GM12891 (cell line): Measurements from ENCODE around the gene IL25.
"Not testable (repeated sequence)": the region's sequence is repeated elsewhere in the genome, so short reads cannot be mapped to it uniquely, and the experiment has no call there.

Source experiments
- DNase-seq: peaks from one replicate; pipeline ENCODE4 v3.0.0; 2011; ENCODE audit warnings: low spot score; ENCODE audit not compliant: insufficient read length
- FAIRE-seq: peaks from 2 replicates; lab custom pipeline; 2011; peaks lifted over from hg19 to GRCh38; lab: Jason Lieb, UNC
- PAX5 ChIP-seq: IDR thresholded peaks from 2 replicates; pipeline ENCODE4 v1.6.1; 2011; ENCODE audit warnings: low read length, moderate library complexity, mild to moderate bottlenecking; ENCODE audit not compliant: insufficient read depth, severe bottlenecking
- POLR2A ChIP-seq: IDR thresholded peaks from 2 replicates; pipeline ENCODE4 v1.6.1; 2011; ENCODE audit warnings: low read depth, low read length, control low read depth
- POLR2AphosphoS5 ChIP-seq: IDR thresholded peaks from 2 replicates; pipeline ENCODE4 v1.6.1; 2011; ENCODE audit warnings: low read depth, low read length, control low read depth
- POU2F2 ChIP-seq: IDR thresholded peaks from 2 replicates; pipeline ENCODE4 v1.6.1; 2011; ENCODE audit warnings: low read depth, mild to moderate bottlenecking, control low read depth, low read length, moderate library complexity
- SPI1 ChIP-seq: IDR thresholded peaks from 2 replicates; pipeline ENCODE4 v1.6.1; 2011; ENCODE audit warnings: low read depth, low read length, control low read depth
- TAF1 ChIP-seq: IDR thresholded peaks from 2 replicates; pipeline ENCODE4 v1.6.1; 2011; ENCODE audit warnings: low read depth, low read length, control low read depth

Gene IL25

DNA sequence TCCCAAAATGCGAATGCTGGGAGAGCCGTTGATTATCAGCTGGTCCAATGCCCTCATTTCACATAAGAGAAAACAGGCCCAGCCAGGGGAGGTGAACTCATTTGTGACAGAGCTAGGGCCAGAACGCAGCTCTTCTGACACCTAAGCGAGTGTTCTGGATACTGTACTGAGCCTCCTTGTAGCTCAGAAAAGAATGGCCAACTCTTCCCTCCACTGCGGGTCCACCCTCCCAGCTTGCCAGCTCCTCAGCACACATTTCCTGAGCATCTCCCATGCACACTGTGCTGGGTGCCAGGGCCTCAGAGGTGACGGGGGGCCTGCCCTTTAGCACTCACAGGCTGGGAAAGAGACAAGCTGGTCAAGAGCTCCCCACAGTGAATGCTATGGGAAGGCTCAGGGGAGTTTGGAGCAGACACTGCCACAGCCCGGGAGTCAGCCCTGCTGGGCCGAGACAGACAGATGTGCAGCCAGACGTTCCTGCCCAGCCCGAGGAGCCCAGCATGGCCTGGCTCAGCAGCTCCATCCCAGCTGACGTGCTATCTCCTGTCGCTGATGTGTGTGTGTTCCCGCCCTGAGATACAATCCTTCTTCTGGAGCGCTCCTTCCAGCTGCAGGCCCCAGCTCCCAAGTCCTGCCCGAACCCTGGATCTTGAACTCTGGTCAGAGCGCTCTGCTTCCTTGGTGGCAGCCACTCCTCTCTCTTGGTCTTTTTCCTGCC, 7.7 kb downstream of the IL25 start:
- FAIRE-seq (no peak), DNase-seq (no peak)
- TF ChIP-seq PAX5, result no peak
- TF ChIP-seq TAF1, result no peak
- TF ChIP-seq POLR2AphosphoS5, result no peak
- TF ChIP-seq SPI1, result no peak
- TF ChIP-seq POU2F2, result no peak
- no peak for TF ChIP-seq POLR2A

DNA sequence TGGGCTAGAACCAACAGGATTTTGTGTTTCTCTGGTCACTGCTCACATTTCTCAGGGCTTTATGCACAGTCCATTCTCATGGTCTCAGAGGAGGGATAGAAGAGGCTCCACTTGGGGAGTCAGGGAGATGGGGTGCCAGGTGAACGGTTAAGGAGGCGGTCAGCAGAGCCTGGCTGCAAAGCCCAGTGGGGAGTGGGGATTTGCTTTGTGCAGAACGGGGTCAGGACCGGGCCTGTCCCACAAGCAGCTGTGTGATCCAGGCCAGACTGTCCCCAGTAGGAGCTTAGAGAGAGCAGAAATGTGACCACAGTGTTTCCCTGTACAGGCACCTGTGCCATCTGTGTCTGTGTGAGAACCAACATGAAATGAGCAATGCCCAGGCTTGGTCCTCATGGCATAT, 8.4 kb downstream of the IL25 start:
- TF ChIP-seq POU2F2 (no peak), TAF1 (no peak), POLR2A (no peak), PAX5 (no peak), SPI1 (no peak), POLR2AphosphoS5 (no peak)
- no peak for FAIRE-seq
- DNase-seq, result no peak

DNA sequence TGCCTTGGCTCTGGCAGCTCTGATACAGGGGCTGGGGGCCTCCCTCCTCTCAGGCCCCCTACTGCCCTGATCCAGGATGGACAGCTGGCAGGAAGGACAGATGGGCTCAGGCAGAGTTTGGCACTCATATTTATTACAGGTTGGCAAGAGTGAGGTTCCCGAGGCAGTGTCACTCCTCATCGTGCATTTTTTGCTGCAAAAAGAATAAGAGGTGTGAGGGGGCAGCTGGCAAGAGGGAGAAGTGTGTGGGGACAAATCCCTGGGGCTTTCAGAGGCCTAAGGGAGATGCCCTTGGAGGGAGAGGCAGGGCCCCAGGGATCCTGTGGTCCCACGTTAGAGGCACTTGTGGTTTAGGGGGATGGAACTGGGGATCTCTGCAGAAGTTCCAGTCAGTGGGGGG, 9.3 kb downstream of the IL25 start:
- DNase-seq, result no peak
- no peak for TF ChIP-seq TAF1
- TF ChIP-seq POLR2A, result no peak
- TF ChIP-seq POLR2AphosphoS5, result no peak
- no peak for TF ChIP-seq PAX5
- no peak for TF ChIP-seq SPI1
- TF ChIP-seq POU2F2, result no peak
- FAIRE-seq, result no peak

- TF ChIP-seq TAF1, result no peak
- TF ChIP-seq POLR2A, result no peak
- TF ChIP-seq SPI1, result no peak
- TF ChIP-seq PAX5, result no peak
- TF ChIP-seq POU2F2, result no peak
- no peak for TF ChIP-seq POLR2AphosphoS5
- DNase-seq (no peak), FAIRE-seq (no peak)
These were observed 9.7 kb downstream of the IL25 start for GRCh38 chr14:23382276-23382675.

GRCh38 chr14:23382731-23383440, 10.3 kb downstream of the IL25 start:
- TF ChIP-seq SPI1 (no peak), POU2F2 (no peak), TAF1 (no peak), POLR2AphosphoS5 (no peak), PAX5 (no peak), POLR2A (no peak)
- FAIRE-seq (no peak), DNase-seq (no peak)

GRCh38 chr14:23384364-23385080, 11.9 kb downstream of the IL25 start:
- FAIRE-seq (no peak), DNase-seq (no peak)
- TF ChIP-seq POLR2A, result no peak
- TF ChIP-seq PAX5, result no peak
- TF ChIP-seq POU2F2, result no peak
- TF ChIP-seq SPI1, result no peak
- TF ChIP-seq TAF1, result no peak
- TF ChIP-seq POLR2AphosphoS5, result no peak

DNA sequence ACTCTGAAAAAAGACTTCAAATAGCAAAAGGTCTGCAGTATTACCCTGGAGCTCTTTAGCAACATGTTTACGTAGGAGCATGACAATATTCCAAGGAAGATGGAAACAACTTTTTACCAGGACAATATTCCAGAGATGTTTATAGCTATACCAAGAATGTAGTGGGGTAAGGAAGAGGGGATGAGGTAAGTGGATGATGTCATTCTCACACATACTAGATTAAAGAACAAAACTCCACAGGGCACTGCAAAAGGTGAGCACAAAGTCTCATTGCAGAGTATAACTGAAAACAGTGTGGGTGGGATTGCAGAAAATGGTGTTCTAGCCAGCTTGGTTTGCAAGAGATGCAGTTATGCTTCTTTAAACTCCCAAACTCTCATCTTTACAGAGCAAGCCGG, 12.6 kb downstream of the IL25 start:
- DNase-seq (no peak), FAIRE-seq (no peak)
- TF ChIP-seq PAX5 (no peak), SPI1 (no peak)

- DNase-seq (no peak), FAIRE-seq (no peak)
- no peak for TF ChIP-seq POLR2A
- no peak for TF ChIP-seq POLR2AphosphoS5
- no peak for TF ChIP-seq SPI1
- TF ChIP-seq PAX5, result no peak
- no peak for TF ChIP-seq POU2F2
- TF ChIP-seq TAF1, result no peak
These were observed 13.1 kb downstream of the IL25 start for GRCh38 chr14:23385642-23386265.

DNA sequence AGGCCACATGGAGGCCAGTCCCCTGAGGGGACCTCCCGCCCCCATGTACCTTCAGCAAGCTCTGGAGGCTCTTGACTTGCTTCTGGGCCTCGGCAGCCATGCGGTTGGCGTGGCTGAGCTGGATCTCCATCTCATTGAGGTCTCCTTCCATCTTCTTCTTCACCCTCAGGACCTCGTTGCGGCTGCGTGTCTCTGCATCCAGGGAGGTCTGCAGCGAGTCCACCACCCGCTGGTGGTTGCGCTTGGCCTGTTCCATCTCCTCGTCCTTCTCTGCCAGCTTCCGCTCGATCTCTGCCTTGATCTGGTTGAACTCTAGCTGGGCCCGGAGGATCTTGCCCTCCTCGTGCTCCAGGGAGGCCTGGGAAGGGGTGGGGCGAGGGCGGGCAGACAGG, 13.7 kb downstream of the IL25 start:
- FAIRE-seq, DNase-seq: not testable (repeated sequence)
